Bone marrow (tissue), 2 donors: ENCODE measurements around the gene PDS5B.

Experiments used
- DNase-seq, 2 donors: peaks; one replicate each; lab custom pipeline; 2025; lab: John Stamatoyannopoulos, UW

PDS5B gene

GRCh38 chr13:32590266-32590665 lies 4.0 kb downstream of the PDS5B start:
- no peak for DNase-seq

DNA sequence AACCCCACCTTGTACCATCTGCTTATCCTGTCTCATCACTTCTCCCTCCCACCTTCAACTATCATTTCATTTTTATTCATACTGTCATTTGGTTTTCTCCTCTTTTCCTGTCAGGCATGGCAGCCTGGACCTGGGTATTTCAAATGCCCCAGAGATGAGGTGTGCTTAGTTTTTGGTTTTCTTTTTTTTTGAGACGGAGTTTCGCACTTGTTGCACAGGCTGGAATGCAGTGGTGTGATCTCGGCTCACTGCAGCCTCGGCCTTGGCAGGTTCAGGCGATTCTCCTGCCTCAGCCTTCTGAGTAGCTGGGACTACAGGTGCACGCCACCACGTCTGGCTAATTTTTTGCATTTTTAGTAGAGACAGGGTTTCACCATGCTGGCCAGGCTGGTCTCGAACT lies 5.8 kb downstream of the PDS5B start:
- no peak for DNase-seq

DNA sequence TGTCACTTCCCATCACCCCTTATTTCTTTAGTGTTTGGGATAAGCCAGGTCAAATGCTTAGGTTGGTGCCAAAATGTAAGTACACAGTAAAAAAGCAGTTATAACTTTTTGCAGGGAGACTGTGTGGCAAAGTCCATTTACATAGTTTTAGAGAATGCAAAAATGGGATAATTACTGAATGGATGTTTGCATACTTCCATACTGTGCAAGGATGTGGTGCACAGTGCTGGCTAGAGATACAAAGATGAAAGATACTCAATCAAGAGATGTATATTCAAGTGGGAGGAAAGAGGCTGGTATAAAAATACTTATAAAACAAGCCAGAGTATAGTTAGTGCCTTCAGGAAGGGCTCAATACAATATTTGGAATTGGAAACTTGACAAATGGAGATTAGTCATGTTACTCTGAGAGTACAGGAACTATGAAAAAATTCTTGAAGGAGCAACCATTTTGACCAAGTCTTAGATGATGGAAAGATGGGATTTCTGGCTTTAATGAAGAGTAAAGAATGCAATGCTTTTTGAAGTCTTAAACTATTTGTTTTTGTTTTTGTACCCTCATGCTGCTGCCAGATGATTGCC lies 8.0 kb downstream of the PDS5B start:
- DNase-seq = no peak

DNA sequence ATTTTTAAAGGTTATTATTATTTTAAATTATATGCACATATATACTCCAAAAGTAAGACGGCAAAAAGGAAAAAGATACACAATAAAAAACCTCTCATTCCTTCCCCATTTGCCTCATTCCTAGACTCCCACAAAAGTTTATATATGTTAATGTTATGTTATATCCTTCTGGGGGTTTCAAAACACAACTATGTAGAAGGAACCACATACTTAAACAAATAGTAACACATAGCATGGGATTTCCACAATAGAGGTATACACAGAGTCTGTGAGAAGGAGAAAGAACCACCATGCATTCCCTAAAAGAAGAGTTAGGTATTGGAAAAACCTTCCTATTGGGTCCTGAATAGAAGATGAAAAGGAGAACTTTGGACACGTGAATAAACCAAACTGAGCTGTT lies 9.1 kb downstream of the PDS5B start:
- no peak for DNase-seq

DNA sequence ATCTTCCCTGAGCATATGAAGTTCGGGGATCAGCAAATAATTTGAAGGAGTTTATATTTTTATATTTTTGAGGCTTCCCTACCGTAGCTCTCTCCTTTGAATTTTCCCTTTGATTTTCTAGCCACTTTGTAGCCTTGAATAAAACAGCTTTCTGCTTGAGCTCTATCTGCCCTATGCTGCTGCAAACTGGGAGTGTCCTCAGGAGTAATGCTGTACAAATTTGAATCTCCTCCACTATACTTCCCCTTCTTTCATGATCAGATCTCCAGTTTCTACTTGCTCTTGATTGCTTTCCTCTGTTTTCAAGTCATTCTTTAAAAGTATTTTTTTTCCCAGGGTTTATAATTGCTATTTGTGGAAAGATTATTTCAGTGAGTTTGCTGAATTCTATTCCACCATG lies 14.6 kb downstream of the PDS5B start:
- peak in 1 of 2 donors; percentile 15 for DNase-seq

DNA sequence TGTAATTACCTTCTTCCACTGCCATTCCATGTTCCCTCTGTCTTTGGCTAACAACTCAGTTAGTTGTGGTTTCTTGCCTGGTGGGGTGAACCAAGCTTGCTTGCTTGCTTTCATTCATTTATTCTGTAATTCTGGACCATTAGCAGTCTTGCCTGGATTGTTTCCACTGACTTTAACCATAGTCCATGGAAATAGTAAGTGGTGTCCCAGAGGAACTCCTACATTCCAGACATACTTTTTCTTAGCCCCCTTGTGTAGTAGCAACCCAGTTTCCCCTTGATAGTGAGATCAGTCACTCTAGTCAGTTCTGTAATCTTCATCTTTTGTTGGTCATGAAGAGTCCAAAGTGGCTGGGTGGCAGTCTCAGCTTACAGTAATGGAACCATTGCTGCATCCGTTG lies 23.2 kb downstream of the PDS5B start:
- DNase-seq = no peak

DNA sequence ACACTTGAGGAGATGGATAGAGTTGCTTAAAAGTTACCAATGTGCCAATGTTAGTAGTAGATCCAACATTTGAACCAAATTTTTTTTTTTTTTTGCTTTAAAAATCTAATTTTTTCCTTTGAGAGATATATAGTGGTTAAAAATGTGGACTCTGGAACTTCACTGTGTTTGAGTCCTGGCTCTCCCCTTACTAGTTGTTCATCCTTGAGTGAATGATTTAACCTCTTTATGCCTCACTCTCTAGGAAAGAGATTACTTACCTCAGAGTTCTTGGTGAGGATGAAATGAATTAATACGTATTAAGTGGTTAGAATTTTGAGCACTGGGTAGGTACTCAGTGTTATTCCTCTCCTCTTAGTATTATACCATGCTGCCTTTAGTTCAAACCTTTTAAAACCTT lies 24.3 kb downstream of the PDS5B start:
- no peak for DNase-seq

DNA sequence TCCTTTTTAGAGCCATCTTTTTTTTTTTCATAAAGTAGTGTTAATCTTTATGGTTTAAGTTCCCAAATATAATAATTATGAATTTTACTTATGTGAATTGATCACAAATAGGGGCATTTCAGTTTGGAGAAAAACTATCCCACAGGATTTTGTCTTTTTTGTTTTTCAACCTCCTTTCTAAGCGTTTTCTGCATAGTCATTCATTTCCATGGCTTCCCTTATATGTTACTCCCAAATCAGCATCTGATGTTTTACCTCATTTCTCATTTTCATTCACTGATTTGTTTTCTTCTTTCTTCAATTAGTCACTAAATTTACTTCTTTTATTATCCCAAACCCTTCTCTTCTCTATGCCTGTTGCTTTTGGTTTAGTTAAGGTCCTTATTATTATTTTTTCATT lies 24.7 kb downstream of the PDS5B start:
- DNase-seq = no peak

DNA sequence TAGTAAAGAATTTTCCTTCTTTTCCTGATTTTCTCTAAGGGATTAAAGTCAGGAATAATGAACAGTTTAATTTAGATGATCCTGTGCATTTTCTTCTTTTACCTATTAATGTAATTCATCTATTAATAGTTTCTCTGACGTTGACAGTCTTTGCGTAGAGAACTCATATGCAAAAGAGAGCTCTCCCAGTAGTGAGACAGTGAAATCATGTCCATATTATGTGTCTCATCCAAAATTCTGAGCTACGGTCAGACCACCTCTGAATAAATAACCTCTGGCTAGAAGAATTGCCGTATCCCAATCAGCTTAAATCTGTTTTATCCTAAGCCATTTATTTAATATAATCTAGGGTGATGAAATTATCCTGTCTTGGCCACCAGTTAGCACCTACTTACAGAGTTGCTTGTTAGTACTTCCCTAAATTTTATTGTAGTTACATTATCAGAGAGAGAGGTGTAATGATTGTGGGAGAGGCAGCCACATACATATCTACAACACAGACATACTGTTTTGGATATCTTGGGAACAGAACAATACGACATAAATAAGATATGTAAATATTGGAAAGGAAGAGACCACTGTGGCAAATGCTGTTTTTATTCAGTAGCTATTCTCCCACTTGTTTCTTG lies 30.7 kb downstream of the PDS5B start:
- DNase-seq = no peak

DNA sequence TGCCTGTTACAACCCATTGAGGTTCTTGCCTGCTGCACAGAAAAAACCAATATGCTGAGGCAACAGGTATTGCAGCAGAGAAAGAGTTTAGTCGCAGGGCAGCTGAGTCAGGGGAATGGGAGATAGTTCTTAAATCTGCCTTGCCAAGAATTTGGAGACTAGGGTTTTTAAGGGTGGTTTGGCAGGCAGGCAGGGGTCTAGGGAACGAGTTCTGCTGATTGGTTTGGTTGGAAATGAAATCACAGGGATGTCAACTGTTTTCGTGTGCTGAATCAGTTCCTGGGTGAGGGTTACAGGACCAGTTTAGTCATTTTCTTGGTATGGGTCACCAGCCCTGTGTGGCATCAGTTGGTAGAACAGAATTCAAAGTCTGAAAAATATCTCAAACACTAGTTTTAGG lies 36.6 kb downstream of the PDS5B start:
- no peak for DNase-seq

GRCh38 chr13:32624441-32624840 lies 38.2 kb downstream of the PDS5B start:
- DNase-seq = no peak

DNA sequence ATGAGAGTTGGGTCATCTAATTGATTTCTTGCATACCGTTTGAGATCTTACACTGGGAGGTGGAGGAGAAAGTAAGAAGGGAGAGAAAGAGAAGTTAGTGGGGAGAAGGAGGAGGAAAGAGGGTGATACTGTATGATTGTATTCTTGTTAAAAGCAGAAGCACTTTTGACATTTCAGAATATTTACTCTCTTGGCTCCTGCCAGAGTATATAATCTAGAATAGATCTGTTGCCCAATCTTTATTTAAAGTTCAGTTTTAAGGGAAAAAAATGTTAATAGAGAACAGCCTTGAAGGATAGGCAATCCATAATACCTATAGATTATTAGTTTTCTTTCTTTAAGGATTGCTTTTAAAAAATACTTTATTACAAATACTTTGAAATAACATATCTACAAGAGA lies 41.5 kb downstream of the PDS5B start:
- DNase-seq = no peak

GRCh38 chr13:32629313-32629712 lies 43.1 kb downstream of the PDS5B start:
- no peak for DNase-seq

- DNase-seq = no peak
Measured at GRCh38 chr13:32629866-32630265, 43.6 kb downstream of the PDS5B start.

- no peak for DNase-seq
Measured at GRCh38 chr13:32632343-32632909, 46.2 kb downstream of the PDS5B start.

GRCh38 chr13:32636711-32637110 lies 50.5 kb downstream of the PDS5B start:
- DNase-seq = no peak

DNA sequence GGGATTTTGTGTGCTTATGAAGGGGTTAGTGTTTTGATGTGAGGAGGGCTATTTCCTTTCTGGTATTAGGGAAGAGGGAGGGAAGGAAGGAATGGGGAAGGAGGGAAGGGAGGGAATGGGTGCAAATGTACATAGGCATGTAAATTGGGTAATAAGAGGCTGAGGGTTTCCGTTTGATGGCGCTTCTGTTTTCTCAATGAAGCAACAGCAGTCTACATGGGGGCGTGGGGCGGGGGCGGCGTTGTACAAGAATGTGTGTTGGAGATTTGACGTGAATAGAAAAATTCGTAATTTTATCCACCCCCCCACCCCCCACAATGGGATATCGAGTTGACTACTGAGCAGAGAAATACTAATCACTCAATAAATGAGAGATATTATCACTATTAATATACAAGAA lies 52.5 kb downstream of the PDS5B start:
- no peak for DNase-seq

GRCh38 chr13:32639502-32640105 lies 53.4 kb downstream of the PDS5B start:
- DNase-seq = peak in 1 of 2 donors; percentile 45

DNA sequence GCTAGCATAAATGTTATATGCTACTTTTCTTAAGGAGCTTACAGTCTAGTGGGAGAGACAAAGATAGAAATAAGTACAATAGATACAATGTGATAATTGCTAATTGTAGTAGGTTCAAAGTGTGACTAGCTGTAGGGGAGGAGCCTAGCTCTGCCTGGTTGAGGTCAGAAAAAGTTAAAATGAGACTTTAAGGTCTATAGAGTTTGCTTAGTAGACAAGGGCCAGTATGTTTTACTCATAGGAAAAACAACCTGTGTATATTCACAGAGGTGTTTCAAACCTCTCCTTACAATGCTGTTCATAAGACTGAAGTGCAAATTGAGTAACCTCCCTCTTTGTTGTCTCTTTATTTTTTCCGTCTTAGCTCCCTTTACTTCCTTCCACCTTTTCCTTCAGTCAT lies 56.1 kb downstream of the PDS5B start:
- no peak for DNase-seq

GRCh38 chr13:32642858-32643257 lies 56.6 kb downstream of the PDS5B start:
- no peak for DNase-seq

DNA sequence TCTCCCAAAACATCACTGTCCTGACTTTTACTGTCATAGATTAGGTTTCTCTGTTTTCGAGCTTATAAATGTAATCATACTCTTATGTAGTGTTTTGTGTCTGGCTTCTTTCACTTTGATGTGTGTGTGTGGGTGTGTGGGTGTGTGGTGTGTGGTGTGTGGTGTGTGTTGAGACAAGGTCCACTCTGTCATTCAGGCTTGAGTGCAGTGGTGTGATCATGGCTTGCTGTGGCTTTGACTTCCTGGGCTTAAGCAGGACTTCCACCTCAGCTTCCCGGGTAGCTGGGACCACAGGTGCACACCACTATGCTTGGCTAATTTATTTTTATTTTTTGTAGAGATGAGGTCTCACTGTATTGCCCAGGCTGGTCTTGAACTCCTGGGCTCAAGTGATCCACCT lies 59.6 kb downstream of the PDS5B start:
- DNase-seq = no peak

DNA sequence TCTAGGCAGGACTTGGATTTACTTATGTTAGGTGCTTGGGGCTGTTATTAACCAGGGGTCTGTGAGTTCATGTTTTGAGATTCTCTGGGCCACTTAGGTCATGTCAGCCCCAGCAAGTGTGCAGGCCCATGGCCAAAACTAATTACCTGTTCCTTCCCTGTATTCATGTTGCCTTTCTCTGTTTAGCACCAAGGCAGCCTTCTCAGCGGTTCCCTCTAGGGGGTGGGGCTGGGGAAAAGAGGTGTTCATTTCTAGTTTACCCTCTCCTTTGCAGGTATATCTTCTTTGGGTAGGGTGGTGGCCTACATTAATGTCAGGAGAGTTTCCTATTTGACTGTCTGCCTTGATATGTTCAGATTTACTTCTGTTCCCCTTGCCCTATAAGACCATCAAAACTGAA lies 61.7 kb downstream of the PDS5B start:
- DNase-seq = no peak

DNA sequence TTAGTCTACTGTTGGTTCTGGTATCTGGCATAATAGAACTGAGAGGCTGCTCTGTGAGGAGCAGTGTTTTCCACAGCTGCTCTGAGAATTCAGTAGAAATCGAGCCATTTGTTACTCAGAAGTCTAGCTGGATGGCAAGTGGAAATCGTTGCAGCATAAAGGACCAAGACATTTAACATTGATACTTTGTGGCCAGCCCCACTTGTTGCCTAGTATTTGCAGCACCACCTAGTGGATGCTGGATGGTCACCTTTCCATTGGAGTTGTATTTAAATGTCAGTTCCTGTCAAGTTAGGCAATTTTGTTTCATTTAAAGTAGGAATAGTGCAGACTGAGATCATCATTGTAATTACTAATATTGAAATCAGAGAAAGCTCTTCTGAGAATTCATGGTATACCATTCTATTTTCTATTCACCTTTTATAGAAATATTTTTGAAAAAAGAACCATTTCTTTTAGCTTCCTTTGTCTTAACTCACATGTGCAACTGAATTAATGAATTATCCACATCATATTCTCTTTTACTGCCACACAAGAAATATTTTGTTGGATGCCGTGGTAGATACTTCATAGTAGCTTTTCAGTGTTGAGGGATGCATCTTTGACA lies 64.6 kb downstream of the PDS5B start:
- DNase-seq = peak in 1 of 2 donors; percentile 9
